BE2C (cell line): Measurements from ENCODE around the gene LMO1.

Experiments
- DNase-seq: peaks from one replicate; pipeline ENCODE4 v3.0.0-alpha.2; 2020
- H3K27me3 ChIP-seq: fragments of 250-450 bp; sonication (Bioruptor Pico); 2 replicates; pipeline ENCODE4 v1.5.1; 2020; ENCODE audit warnings: mild to moderate bottlenecking
- H3K36me3 ChIP-seq: fragments of 250-450 bp; sonication (Bioruptor Pico); 2 replicates; pipeline ENCODE4 v1.5.1; 2020; ENCODE audit warnings: mild to moderate bottlenecking
- H3K4me1 ChIP-seq: fragments of 250-450 bp; sonication (Bioruptor Pico); 2 replicates; pipeline ENCODE4 v1.5.1; 2020
- H3K4me3 ChIP-seq: 2 replicates; pipeline ENCODE4 v1.5.1; 2011; ENCODE audit warnings: low read depth, low read length
- H3K9me3 ChIP-seq: fragments of 250-450 bp; sonication (Bioruptor Pico); 2 replicates; pipeline ENCODE4 v1.5.1; 2020
- TF ChIP-seq, protein P1 (sequence below): IDR thresholded peaks from 2 replicates; pipeline ENCODE4 v1.5.1; 2012; ENCODE audit warnings: mild to moderate bottlenecking, low read depth, low read length

The LMO1 gene

DNA sequence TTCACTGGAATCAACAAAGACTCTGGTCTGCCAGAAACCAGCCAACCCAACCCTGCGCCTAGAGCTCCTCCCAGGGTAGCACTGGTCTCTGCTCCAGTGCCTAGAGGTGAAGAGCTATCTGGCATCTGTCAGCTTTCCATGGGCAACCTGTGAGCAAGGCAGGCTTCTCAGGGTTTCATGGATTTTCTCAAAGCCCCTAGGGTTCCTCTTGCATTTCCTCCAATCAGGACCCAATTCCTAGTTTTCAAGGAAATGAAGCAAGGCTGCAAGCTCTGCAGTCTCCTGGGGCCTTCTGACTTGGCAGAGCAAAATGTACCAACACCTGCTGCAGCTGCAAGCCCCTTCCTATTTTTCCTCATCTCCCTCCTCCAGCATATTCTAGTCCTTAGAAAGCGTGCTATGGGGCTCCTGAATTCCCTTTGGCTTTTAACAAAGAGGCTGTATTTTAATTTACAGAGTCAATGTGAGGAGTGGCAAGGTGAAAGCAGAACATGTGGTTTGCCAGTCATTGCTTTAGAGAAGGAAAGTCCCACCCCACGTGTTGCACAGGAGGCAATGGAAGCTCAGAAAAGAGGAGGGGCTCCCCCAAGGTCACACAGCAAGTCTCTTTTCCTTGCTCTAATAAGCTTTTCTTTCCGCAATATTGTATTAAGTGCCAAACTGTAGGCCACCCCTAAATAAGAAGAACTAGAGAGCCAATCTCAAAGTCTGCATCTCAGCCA, 61.9 kb downstream of the LMO1 start:
- TF ChIP-seq, protein P1, sequence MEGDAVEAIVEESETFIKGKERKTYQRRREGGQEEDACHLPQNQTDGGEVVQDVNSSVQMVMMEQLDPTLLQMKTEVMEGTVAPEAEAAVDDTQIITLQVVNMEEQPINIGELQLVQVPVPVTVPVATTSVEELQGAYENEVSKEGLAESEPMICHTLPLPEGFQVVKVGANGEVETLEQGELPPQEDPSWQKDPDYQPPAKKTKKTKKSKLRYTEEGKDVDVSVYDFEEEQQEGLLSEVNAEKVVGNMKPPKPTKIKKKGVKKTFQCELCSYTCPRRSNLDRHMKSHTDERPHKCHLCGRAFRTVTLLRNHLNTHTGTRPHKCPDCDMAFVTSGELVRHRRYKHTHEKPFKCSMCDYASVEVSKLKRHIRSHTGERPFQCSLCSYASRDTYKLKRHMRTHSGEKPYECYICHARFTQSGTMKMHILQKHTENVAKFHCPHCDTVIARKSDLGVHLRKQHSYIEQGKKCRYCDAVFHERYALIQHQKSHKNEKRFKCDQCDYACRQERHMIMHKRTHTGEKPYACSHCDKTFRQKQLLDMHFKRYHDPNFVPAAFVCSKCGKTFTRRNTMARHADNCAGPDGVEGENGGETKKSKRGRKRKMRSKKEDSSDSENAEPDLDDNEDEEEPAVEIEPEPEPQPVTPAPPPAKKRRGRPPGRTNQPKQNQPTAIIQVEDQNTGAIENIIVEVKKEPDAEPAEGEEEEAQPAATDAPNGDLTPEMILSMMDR, result no peak
- no peaks in the 10 kb centered on the region for H3K27me3 ChIP-seq
- peaks cover 8% of the 10 kb centered on the region for H3K4me1 ChIP-seq
- no peaks in the 10 kb centered on the region for H3K9me3 ChIP-seq
- DNase-seq, result no peak
- H3K36me3 ChIP-seq, result no peaks in the 10 kb centered on the region
- H3K4me3 ChIP-seq, result no peak overlapping the region

DNA sequence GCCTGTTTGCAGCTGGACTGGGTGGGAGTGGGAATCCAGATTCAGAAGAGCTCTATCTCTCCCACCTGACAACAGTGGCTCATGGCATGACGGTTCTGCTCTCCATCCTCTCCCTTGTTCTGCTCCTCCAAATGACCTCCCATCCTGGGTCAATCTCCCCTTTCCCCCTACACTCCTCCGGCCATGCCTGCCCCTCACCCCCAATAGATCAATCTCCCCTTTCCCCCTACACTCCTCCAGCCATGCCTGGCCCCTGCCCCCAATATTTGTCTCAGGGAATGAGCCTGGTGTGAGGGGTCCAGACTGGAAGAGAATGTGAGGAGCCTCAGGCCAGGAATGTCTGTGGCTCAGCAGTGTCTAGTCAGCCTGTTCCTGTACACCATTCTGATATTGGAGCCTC, 64.0 kb downstream of the LMO1 start:
- H3K9me3 ChIP-seq, result no peaks in the 10 kb centered on the region
- no peak for DNase-seq
- TF ChIP-seq, protein P1, result no peak
- peaks cover 4% of the 10 kb centered on the region; the same call in 1 of the 2 replicates for H3K4me1 ChIP-seq
- no peak overlapping the region for H3K4me3 ChIP-seq
- H3K27me3 ChIP-seq, result no peaks in the 10 kb centered on the region
- H3K36me3 ChIP-seq, result no peaks in the 10 kb centered on the region

DNA sequence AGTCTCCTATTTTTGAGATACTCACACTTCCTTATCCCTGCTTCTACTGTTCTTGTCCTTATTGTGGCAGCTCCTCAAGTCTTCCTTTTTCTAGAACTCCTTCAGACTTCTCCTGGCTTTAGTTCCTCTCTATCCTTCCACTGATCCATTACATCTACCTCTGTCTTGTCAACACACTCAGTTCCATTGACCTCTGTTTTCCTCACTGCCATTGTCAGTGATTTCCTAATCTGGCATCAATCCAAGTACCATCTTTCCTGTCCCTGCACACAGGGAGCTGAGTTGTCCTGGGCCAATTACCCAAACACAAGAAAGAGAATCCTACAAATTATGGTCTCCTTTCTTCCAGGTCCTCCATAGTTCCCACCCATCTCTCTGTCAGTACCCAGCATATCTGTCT, 66.9 kb downstream of the LMO1 start:
- TF ChIP-seq, protein P1, result no peak
- no peak for DNase-seq
- Histone ChIP-seq H3K4me3 (no peak overlapping the region), H3K9me3 (no peaks in the 10 kb centered on the region), H3K27me3 (no peaks in the 10 kb centered on the region), H3K4me1 (peaks cover 8% of the 10 kb centered on the region; the same call in 1 of the 2 replicates), H3K36me3 (no peaks in the 10 kb centered on the region)

DNA sequence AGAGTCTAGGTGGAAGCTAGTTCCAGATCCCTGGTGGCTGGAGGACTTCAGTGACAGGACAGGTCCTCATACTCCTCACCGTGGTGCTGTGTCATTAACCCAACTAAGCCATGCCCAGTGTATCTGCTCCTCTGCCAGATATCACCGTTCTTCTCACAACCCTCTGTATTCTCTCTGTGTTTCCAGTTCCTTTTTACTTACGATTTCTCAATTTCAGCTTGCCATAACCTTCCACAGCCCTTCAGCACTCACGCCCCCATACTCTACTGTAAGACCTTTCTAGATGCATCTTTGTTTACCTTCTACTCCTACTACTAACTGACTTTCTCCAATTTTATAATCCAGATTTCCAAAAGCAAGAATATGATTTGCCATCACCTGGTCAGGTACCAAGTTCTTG, 68.7 kb downstream of the LMO1 start:
- Histone ChIP-seq H3K4me1 (peaks cover 8% of the 10 kb centered on the region; the same call in 1 of the 2 replicates), H3K9me3 (no peaks in the 10 kb centered on the region), H3K4me3 (no peak overlapping the region), H3K27me3 (no peaks in the 10 kb centered on the region), H3K36me3 (no peaks in the 10 kb centered on the region)
- DNase-seq, result no peak
- TF ChIP-seq, protein P1, result no peak

DNA sequence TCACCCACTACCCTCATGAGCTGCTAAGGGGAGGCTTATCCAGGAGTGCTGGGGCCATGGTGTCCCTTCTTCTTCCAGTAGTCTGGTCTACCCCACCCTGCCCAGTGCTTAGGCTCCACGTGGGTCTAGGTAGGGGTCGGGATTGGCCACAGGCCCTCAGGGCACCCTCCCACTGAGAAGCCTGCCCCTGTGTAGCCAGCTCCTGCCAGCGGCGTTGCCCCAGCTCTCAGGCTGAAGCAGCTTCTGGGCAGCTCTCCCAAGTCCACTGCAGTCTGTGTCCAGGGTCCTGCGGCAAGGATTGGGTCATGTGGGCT, 70.8 kb downstream of the LMO1 start:
- H3K9me3 ChIP-seq, result no peaks in the 10 kb centered on the region
- no peaks in the 10 kb centered on the region for H3K36me3 ChIP-seq
- no peak overlapping the region for H3K4me3 ChIP-seq
- H3K27me3 ChIP-seq, result no peaks in the 10 kb centered on the region
- H3K4me1 ChIP-seq, result peaks cover 8% of the 10 kb centered on the region; the same call in 1 of the 2 replicates
- TF ChIP-seq, protein P1, result no peak
- peak; percentile 14 for DNase-seq

DNA sequence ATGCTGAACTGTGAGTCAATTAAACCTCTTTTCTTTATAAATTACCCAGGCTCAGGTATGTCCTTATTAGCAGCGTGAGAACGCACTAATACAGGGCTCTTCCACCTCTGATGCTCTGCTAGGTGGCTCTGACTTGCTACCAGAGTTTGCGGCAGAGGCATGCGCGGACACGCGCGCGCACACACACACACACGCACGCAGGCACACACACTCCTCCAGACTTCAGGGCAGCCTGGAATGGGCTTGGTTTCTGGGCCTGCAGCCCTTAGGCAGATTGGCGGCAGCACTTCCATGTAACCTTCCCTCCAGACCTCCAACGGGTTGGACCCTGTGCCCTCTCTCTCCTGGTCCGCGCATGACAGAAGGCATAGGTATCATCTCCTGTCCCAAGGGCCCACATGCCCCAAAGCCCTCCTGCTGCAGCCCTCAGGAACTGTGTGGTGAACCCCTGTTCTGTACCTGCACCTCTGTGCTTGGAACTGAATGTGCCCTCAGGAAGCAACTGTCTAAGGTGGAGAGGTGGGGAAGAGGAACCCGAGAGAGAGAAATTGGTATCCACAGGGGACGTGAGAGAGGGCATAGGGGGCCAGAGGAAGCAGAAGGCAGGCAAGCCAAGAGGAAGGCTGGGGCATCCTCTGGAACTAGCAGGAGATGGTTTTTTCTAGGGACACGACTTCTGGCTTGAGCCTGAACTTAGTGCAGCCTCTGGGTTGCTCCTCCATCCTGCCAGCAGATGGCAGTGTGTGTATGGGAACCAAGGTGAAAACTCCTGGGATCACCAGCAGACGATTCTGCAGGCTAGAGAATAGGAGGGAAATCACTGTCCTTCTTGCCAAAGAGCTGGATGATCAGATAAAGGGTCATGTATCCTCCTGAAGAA, 71.4 kb downstream of the LMO1 start:
- peak; percentile 73 for DNase-seq
- H3K4me1 ChIP-seq, result peaks cover 8% of the 10 kb centered on the region; the same call in 1 of the 2 replicates
- H3K9me3 ChIP-seq, result no peaks in the 10 kb centered on the region
- H3K4me3 ChIP-seq, result no peak overlapping the region
- H3K27me3 ChIP-seq, result no peaks in the 10 kb centered on the region
- H3K36me3 ChIP-seq, result no peaks in the 10 kb centered on the region
- TF ChIP-seq, protein P1, result peak; percentile 85
